H9 (cell line): ENCODE measurements around the gene MAOA. TPM values are rescaled to one million over a fixed set of nuclear protein-coding genes. Genes with fewer than 3 reads are reported as not detected.

Source experiments
- DNase-seq: peaks from one replicate; pipeline ENCODE4 v3.0.0-alpha.2; 2017
- H2AFZ ChIP-seq: one replicate; pipeline ENCODE4 v1.6.1; 2013; ENCODE audit warnings: mild to moderate bottlenecking, low read length, control low read depth, moderate library complexity
- H2AK5ac ChIP-seq: 2 replicates; pipeline ENCODE4 v1.6.1; 2013; ENCODE audit warnings: low read length, control low read depth, mixed read lengths; ENCODE audit not compliant: insufficient read length
- H2BK120ac ChIP-seq: one replicate; pipeline ENCODE4 v1.6.1; 2013; ENCODE audit warnings: low read depth, mild to moderate bottlenecking, low read length, control low read depth, inconsistent platforms; ENCODE audit not compliant: poor library complexity, severe bottlenecking
- H2BK12ac ChIP-seq: 2 replicates; pipeline ENCODE4 v1.6.1; 2013; ENCODE audit warnings: low read length, control low read depth, mixed read lengths, low read depth; ENCODE audit not compliant: insufficient read length
- H2BK15ac ChIP-seq: 2 replicates; pipeline ENCODE4 v1.6.1; 2013; ENCODE audit warnings: low read depth, low read length, control low read depth
- H2BK20ac ChIP-seq: one replicate; pipeline ENCODE4 v1.6.1; 2013; ENCODE audit warnings: low read depth, mild to moderate bottlenecking, low read length, control low read depth, inconsistent platforms; ENCODE audit not compliant: poor library complexity, severe bottlenecking
- H2BK5ac ChIP-seq: 2 replicates; pipeline ENCODE4 v1.6.1; 2013; ENCODE audit warnings: low read length, control low read depth, mixed read lengths; ENCODE audit not compliant: insufficient read length
- H3K14ac ChIP-seq: 2 replicates; pipeline ENCODE4 v1.6.1; 2013; ENCODE audit warnings: low read length, control low read depth; ENCODE audit not compliant: insufficient read depth
- H3K18ac ChIP-seq: 2 replicates; pipeline ENCODE4 v1.6.1; 2013; ENCODE audit warnings: low read depth, mild to moderate bottlenecking, mixed read lengths, low read length, control low read depth; ENCODE audit not compliant: insufficient read length
- H3K23ac ChIP-seq: 2 replicates; pipeline ENCODE4 v1.6.1; 2013; ENCODE audit warnings: low read length, control low read depth, mixed read lengths, low read depth; ENCODE audit not compliant: insufficient read length
- H3K23me2 ChIP-seq: 2 replicates; pipeline ENCODE4 v1.6.1; 2013; ENCODE audit warnings: low read depth, mild to moderate bottlenecking, mixed read lengths, low read length, control low read depth; ENCODE audit not compliant: insufficient read length, poor library complexity, severe bottlenecking
- H3K27ac ChIP-seq: 2 replicates; pipeline ENCODE4 v1.5.1; 2013; ENCODE audit warnings: low read length, control low read depth, mixed read lengths, low read depth; ENCODE audit not compliant: insufficient read length
- H3K27me3 ChIP-seq: 2 replicates; pipeline ENCODE4 v1.6.1; 2013; ENCODE audit warnings: low read length, control low read depth, inconsistent platforms; ENCODE audit not compliant: insufficient read depth
- H3K4ac ChIP-seq: 2 replicates; pipeline ENCODE4 v1.6.1; 2013; ENCODE audit warnings: low read depth, mild to moderate bottlenecking, control low read depth, inconsistent platforms, low read length, moderate library complexity
- H3K4me1 ChIP-seq: 2 replicates; pipeline ENCODE4 v1.6.1; 2013; ENCODE audit warnings: low read length, control low read depth, inconsistent platforms; ENCODE audit not compliant: insufficient read depth
- H3K4me2 ChIP-seq: 2 replicates; pipeline ENCODE4 v1.6.1; 2013; ENCODE audit warnings: low read length, control low read depth, mixed read lengths; ENCODE audit not compliant: insufficient read length, insufficient read depth
- H3K56ac ChIP-seq: 2 replicates; pipeline ENCODE4 v1.6.1; 2013; ENCODE audit warnings: low read depth, mild to moderate bottlenecking, mixed read lengths, low read length, control low read depth; ENCODE audit not compliant: insufficient read length
- H3K79me1 ChIP-seq: 2 replicates; pipeline ENCODE4 v1.6.1; 2013; ENCODE audit warnings: low read depth, mild to moderate bottlenecking, moderate library complexity, low read length, control low read depth, inconsistent platforms; ENCODE audit not compliant: insufficient read depth, poor library complexity, severe bottlenecking
- H3K79me2 ChIP-seq: 2 replicates; pipeline ENCODE4 v1.6.1; 2013; ENCODE audit warnings: low read length, control low read depth, inconsistent platforms; ENCODE audit not compliant: insufficient read depth
- H3K9ac ChIP-seq: 2 replicates; pipeline ENCODE4 v1.6.1; 2013; ENCODE audit warnings: low read length, control low read depth, mixed read lengths; ENCODE audit not compliant: insufficient read length; ENCODE audit errors: extremely low read depth
- H3K9me3 ChIP-seq: one replicate; pipeline ENCODE4 v1.6.1; 2013; ENCODE audit warnings: low read depth, low read length, inconsistent platforms; ENCODE audit not compliant: control insufficient read depth
- H3T11ph ChIP-seq: one replicate; pipeline ENCODE4 v1.6.1; 2013; ENCODE audit warnings: mild to moderate bottlenecking, low read length, control low read depth, inconsistent platforms
- H4K20me1 ChIP-seq: one replicate; pipeline ENCODE4 v1.6.1; 2013; ENCODE audit not compliant: control insufficient read depth, insufficient read length, insufficient read depth
- H4K5ac ChIP-seq: 2 replicates; pipeline ENCODE4 v1.6.1; 2013; ENCODE audit warnings: low read depth, mild to moderate bottlenecking, mixed read lengths, low read length, control low read depth; ENCODE audit not compliant: insufficient read length
- H4K8ac ChIP-seq: replicated peaks from 2 replicates; pipeline ENCODE4 v1.6.1; 2013; ENCODE audit warnings: low read length, control low read depth, mixed read lengths, low read depth; ENCODE audit not compliant: insufficient read length
- H4K91ac ChIP-seq: 2 replicates; pipeline ENCODE4 v1.6.1; 2013; ENCODE audit warnings: low read depth, mild to moderate bottlenecking, moderate library complexity, mixed read lengths, low read length, control low read depth; ENCODE audit not compliant: insufficient read length
- H3K27ac Mint-ChIP-seq, 3 experiments: 2 replicates in 2 of 3; 3 replicates in 1 of 3; pipeline ENCODE4 v1.8.0; 2020 to 2021; ENCODE audit warnings: mixed read lengths in 3 of 3, mild to moderate bottlenecking in 1 of 3, moderate library complexity in 1 of 3
- H3K27me3 Mint-ChIP-seq: 2 replicates; pipeline ENCODE4 v1.8.0; 2021; ENCODE audit warnings: low read depth, mild to moderate bottlenecking, moderate library complexity, mixed read lengths
- H3K36me3 Mint-ChIP-seq, 3 experiments: 2 replicates in 2 of 3; 3 replicates in 1 of 3; pipeline ENCODE4 v1.8.0; 2020 to 2021; ENCODE audit warnings: low read depth in 3 of 3, mixed read lengths in 3 of 3; ENCODE audit not compliant: insufficient read depth in 1 of 3
- H3K4me1 Mint-ChIP-seq, 2 experiments: 2 replicates each; pipeline ENCODE4 v1.8.0; 2020; ENCODE audit warnings: mixed read lengths in 2 of 2
- H3K4me3 Mint-ChIP-seq, 2 experiments: 2 replicates in 1 of 2; 3 replicates in 1 of 2; pipeline ENCODE4 v1.8.0; 2020 to 2021; ENCODE audit warnings: mild to moderate bottlenecking in 2 of 2, mixed read lengths in 2 of 2, moderate library complexity in 1 of 2
- H3K9me3 Mint-ChIP-seq, 2 experiments: 2 replicates in 1 of 2; 3 replicates in 1 of 2; pipeline ENCODE4 v1.8.0; 2020; ENCODE audit warnings: mild to moderate bottlenecking in 2 of 2, mixed read lengths in 2 of 2, moderate library complexity in 1 of 2
- WGBS: extraction: QIAGEN DNeasy Blood & Tissue Kit; methylation state at CpG from one replicate; pipeline ENCODE4 v1.1.7; 2013; ENCODE audit warnings: missing lambda C conversion rate, low lambda C conversion rate, mixed read lengths; ENCODE audit not compliant: insufficient read length; ENCODE audit errors: extremely low coverage; 5-methylcytosine and 5-hydroxymethylcytosine counted together
- long read RNA-seq: library from polyadenylated mRNA; unstranded; transcript quantifications from one replicate; pipeline ENCODE4 v2.0.0, GENCODE V29; 2020
- total RNA-seq: library from RNA; stranded (reverse); gene quantifications from 2 replicates; pipeline ENCODE4 v1.2.1, GENCODE V29; 2021
- TF ChIP-seq, protein P1 (sequence below): fragments of 200-600 bp; sonication (generic); conservative IDR thresholded peaks from 3 replicates; pipeline ENCODE4 v1.8.0; 2021; ENCODE audit warnings: antibody characterized with exemption, mild to moderate bottlenecking

Gene MAOA
- 0.28 and 0.44 TPM in 2 replicates for total RNA-seq
- long read RNA-seq, full-length matches to known transcripts, result 3 of 3 reads
- long read RNA-seq, partial matches to known transcripts, result 0 of 3 reads
- long read RNA-seq, other reads (novel, unspliced or antisense), result 0 of 3 reads

GRCh38 chrX:43656005-43656494 lies at the start of gene MAOA:
Gene MAOA, plus strand, starts transcription at chrX:43656299. Its CDS starts 43 bp downstream, at chrX:43656342.
- H2AK5ac ChIP-seq, result no peak within 1 kb of the TSS
- Mint-ChIP-seq H3K4me3 (peak within 1 kb of the TSS; percentile 80 to 85), H3K27ac (no peak within 1 kb of the TSS), H3K4me1 (peaks cover 2 to 5% of the 10 kb centered on the region in 2 experiments; a peak in 3 of 4 replicates), H3K36me3 (peaks cover 0 to 6% (median 4%) of the 10 kb centered on the region in 3 experiments; a peak in 4 of 7 replicates), H3K9me3 (peaks cover 36 to 37% of the 10 kb centered on the region in 2 experiments), H3K27me3 (peaks cover 7% of the 10 kb centered on the region)
- no peak within 1 kb of the TSS for H2BK5ac ChIP-seq
- H3K27me3 ChIP-seq, result no peaks in the 10 kb centered on the region; the same call in 1 of the 2 replicates
- no peak within 1 kb of the TSS for H3K56ac ChIP-seq
- no CpG with 5 or more reads among the region's 29 CpGs for WGBS
- no peak within 1 kb of the TSS for H3K18ac ChIP-seq
- DNase-seq, result peak; percentile 53
- H3K4me2 ChIP-seq, result peak within 1 kb of the TSS; percentile 90
- H4K91ac ChIP-seq, result no peak within 1 kb of the TSS
- no peak within 1 kb of the TSS for H3K23ac ChIP-seq
- H2BK120ac ChIP-seq, result no peak within 1 kb of the TSS
- H4K20me1 ChIP-seq, result no peaks in the 10 kb centered on the region
- H4K5ac ChIP-seq, result no peak within 1 kb of the TSS
- no peak within 1 kb of the TSS for H2BK20ac ChIP-seq
- no peaks in the 10 kb centered on the region for H3K79me2 ChIP-seq
- no peak within 1 kb of the TSS for H2BK12ac ChIP-seq
- H3K14ac ChIP-seq, result no peak within 1 kb of the TSS; the same call in 1 of the 2 replicates
- no peak within 1 kb of the TSS for H4K8ac ChIP-seq
- no peak within 1 kb of the TSS for H3K4ac ChIP-seq
- no peak within 1 kb of the TSS for H3K27ac ChIP-seq
- H3K79me1 ChIP-seq, result no peaks in the 10 kb centered on the region
- H2AFZ ChIP-seq, result no peak within 1 kb of the TSS
- H3K23me2 ChIP-seq, result peaks cover 8% of the 10 kb centered on the region
- no peaks in the 10 kb centered on the region for H3K4me1 ChIP-seq
- no peaks in the 10 kb centered on the region for H3K9me3 ChIP-seq
- TF ChIP-seq, protein P1, sequence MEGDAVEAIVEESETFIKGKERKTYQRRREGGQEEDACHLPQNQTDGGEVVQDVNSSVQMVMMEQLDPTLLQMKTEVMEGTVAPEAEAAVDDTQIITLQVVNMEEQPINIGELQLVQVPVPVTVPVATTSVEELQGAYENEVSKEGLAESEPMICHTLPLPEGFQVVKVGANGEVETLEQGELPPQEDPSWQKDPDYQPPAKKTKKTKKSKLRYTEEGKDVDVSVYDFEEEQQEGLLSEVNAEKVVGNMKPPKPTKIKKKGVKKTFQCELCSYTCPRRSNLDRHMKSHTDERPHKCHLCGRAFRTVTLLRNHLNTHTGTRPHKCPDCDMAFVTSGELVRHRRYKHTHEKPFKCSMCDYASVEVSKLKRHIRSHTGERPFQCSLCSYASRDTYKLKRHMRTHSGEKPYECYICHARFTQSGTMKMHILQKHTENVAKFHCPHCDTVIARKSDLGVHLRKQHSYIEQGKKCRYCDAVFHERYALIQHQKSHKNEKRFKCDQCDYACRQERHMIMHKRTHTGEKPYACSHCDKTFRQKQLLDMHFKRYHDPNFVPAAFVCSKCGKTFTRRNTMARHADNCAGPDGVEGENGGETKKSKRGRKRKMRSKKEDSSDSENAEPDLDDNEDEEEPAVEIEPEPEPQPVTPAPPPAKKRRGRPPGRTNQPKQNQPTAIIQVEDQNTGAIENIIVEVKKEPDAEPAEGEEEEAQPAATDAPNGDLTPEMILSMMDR, result no peak
- no peak within 1 kb of the TSS for H3T11ph ChIP-seq
- no peak within 1 kb of the TSS for H2BK15ac ChIP-seq
- no peak within 1 kb of the TSS for H3K9ac ChIP-seq
